Measurements from ENCODE around the gene S100P.

- no peak for TF ChIP-seq POLR2A (IDR thresholded peaks at IDR 0.05)
- no peak for TF ChIP-seq CTCF (IDR thresholded peaks at IDR 0.05)
These were observed 25.4 kb downstream of the S100P start for GRCh38 chr4:6718932-6719610.

All from ovary (tissue), 3 donors.